Ureter (tissue), 1 donor: Measurements from ENCODE around the gene SOD1. TPM values are rescaled to one million over a fixed set of nuclear protein-coding genes. Genes with fewer than 3 reads are reported as not detected.
"Not testable (repeated sequence)": the region's sequence is repeated elsewhere in the genome, so short reads cannot be mapped to it uniquely, and the experiment has no call there.

Source experiments
- DNase-seq: peaks from one replicate; pipeline ENCODE4 v3.0.0-alpha.2; 2020; ENCODE audit warnings: low spot score
- total RNA-seq: library from RNA; stranded (reverse); gene quantifications from one replicate; pipeline ENCODE4 v1.2.4, GENCODE V29; 2023
- donor health status: DM: yes; HTN: yes; CAD: no.

The SOD1 gene
- total RNA-seq, 1 donor from 2014 or later: 192 TPM

DNA sequence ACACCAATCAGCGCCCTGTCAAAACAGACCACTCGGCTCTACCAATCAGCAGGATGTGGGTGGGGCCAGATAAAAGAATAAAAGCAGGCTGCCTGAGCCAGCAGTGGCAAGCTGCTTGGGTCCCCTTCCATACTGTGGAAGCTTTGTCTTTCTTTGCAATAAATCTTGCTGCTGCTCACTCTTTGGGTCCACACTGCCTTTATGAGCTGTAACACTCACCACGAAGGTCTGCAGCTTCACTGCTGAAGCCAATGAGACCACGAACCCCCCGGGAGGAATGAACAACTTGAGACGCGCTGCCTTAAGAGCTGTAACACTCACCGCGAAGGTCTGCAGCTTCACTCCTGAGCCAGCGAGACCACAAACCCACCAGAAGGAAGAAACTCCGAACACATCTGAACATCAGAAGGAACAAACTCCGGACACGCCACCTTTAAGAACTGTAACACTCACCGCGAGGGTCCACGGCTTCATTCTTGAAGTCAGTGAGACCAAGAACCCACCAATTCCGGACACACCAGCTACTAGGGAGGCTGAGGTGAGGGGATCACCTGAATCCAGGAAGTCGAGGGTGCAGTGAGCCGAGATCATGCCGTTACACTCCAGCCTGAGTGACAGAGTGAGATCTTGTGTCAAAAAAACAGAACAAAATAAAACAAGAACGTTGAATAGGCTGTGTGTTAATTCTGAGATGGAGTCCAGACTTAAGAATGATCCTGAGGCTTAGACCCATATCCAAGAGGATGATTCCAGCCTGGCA lies 4.5 kb upstream of the SOD1 start:
- DNase-seq: not testable (repeated sequence)

DNA sequence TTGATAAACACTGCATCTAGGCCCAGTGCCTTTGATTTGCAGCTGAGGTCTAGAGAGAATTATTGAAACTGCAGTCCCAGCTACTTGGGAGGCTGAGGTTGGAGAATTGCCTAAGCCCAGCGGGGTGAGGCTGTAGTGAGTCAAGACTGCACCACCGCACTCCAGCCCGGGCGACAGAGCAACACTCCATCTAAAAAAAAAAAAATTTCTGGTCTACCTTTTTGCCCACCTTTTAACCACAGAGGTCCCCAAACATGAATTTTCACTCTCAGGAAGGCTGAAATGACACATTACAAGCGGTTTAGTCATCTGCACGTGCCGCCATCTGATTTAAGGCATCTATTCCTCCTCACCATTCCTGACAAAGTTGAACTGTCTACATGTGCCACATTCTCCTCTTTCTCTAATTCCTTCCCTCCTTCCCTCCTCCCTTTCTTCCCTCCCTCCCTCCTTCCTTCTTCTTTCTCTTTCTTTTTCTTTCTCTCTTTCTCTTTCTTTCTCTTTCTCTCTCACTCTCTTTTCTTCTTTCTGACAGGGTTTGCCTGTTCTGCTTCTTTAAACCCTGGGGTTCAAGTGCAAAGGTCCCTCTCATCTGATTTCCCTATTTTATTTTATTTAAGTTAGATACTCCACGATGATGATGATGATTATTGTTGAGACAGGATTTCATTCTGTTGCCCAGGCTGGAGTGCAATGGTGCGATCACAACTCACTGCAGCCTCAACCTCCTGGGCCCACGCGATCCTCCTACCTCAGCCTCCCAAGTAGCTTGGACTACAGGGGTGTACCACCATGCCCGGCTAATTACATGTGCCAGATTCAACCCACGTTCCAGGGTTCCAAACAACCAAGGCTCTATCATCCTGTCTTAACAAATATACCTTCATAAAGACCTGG lies 3.0 kb upstream of the SOD1 start:
- no peak for DNase-seq

DNA sequence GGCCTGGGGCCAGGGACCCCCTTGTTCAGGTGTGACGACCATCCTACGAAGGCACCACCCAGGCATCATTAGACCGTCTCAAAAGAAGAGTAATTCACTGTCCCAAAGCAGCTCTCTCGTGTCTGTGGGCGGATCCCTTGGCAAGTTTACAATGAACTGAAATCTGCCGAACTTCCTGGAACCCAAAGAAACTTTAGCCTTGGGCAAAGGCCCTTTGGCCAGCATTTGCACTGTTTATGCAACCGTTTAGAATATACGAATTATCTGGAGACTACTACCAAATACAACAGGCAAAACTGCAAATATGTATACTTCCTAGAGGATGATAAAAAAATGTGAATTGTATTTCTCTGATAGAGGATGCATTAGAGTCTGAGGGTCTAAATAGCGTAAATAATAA lies 1.4 kb upstream of the SOD1 start:
- no peak for DNase-seq

DNA sequence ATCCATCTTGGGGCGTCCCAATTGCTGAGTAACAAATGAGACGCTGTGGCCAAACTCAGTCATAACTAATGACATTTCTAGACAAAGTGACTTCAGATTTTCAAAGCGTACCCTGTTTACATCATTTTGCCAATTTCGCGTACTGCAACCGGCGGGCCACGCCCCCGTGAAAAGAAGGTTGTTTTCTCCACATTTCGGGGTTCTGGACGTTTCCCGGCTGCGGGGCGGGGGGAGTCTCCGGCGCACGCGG lies 282 bp upstream of the SOD1 start:
- DNase-seq: no peak

DNA sequence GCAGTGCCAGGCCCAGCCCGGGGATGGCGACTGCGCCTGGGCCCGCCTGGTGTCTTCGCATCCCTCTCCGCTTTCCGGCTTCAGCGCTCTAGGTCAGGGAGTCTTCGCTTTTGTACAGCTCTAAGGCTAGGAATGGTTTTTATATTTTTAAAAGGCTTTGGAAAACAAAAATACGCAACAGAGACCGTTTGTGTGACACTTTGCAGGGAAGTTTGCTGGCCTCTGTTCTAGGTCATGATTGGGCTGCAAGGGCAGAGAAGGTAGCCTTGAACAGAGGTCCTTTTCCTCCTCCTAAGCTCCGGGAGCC lies 719 bp downstream of the SOD1 start:
- DNase-seq: no peak

DNA sequence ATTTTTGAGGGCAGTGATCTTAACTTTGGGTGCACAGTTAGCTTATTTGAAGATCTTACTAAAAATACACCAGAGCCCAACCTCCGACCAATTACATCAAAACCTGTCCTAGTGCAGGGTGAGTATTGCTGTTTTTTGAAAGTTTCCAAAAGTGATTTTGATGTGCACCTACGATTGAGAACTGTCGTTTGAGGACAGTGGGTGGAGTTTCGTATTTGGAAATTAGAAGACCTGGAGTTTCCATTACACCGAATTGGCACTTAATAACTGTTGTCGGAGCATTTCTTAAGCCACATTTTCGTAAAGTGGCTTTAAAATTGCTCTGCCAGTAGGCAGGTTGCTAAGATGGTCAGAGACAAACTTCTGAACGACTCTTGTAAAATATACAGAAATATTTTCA lies 1.1 kb downstream of the SOD1 start:
- no peak for DNase-seq

DNA sequence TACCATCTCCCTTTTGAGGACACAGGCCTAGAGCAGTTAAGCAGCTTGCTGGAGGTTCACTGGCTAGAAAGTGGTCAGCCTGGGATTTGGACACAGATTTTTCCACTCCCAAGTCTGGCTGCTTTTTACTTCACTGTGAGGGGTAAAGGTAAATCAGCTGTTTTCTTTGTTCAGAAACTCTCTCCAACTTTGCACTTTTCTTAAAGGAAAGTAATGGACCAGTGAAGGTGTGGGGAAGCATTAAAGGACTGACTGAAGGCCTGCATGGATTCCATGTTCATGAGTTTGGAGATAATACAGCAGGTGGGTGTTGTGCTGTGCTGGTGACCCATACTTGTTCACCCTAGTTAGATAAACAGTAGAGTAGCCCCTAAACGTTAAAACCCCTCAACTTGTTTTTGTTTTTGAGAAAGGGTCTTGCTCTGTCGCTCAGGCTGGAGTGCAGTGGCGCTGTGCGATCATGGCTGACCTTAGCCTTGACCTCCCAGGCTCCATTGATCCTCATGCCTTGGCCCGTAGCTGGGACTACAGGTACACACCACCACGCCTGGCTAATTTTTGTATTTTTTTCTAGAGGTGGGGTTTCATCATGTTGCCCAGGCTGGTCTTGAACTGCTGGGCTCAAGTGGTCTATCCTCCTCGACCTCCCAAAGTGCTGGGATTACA lies 4.2 kb downstream of the SOD1 start:
- no peak for DNase-seq

DNA sequence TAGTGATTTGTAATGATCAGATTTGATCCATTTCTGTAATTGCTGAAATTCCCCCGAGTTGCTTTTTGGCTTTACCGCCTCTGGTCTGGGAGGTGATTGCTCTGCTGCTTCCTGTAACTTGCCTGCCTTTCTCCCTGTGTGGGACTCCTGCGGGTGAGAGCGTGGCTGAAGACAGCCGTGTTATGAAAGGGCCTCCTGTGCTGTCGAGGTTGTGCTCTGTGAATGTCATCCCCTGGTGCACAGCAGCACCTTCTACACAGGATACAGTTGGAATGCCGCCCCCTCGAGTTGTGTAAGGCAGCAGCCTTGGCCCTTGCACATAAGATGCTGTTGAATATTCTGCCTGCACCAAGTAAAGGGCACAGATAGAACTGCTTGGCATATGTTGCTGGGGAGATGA lies 5.9 kb downstream of the SOD1 start:
- no peak for DNase-seq

DNA sequence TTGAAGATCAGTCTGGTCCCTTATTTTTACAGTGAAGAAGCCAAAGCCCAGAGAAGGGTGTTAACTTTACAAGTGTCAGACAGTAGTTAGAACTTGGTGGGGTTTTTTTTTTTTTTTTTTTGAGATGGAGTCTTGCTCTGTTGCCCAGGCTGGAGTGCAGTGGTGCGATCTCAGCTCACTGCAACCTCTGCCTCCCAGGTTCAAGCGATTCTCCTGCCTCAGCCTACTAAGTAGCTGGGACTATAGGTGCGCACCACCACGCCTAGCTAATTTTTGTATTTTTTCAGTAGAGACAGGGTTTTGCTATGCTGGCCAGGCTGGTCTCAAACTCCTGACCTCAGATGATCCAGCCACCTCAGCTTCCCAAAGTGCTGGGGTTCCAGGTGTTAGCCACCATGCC lies 6.4 kb downstream of the SOD1 start:
- DNase-seq: not testable (repeated sequence)

DNA sequence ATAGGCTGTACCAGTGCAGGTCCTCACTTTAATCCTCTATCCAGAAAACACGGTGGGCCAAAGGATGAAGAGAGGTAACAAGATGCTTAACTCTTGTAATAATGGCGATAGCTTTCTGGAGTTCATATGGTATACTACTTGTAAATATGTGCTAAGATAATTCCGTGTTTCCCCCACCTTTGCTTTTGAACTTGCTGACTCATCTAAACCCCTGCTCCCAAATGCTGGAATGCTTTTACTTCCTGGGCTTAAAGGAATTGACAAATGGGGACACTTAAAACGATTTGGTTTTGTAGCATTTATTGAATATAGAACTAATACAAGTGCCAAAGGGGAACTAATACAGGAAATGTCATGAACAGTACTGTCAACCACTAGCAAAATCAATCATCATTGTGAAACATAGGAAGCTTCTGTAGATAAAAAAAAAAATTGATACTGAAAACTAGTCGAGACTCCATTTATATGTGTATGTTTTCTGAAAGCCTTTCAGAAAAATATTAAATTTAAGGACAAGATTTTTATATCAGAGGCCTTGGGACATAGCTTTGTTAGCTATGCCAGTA lies 7.0 kb downstream of the SOD1 start:
- DNase-seq: no peak

DNA sequence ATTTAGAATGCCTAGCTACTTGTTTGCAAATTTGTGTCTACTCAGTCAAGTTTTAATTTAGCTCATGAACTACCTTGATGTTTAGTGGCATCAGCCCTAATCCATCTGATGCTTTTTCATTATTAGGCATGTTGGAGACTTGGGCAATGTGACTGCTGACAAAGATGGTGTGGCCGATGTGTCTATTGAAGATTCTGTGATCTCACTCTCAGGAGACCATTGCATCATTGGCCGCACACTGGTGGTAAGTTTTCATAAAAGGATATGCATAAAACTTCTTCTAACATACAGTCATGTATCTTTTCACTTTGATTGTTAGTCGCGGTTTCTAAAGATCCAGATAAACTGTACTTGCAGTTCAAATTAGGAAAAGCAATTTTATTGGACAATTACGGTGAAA lies 7.6 kb downstream of the SOD1 start:
- no peak for DNase-seq

DNA sequence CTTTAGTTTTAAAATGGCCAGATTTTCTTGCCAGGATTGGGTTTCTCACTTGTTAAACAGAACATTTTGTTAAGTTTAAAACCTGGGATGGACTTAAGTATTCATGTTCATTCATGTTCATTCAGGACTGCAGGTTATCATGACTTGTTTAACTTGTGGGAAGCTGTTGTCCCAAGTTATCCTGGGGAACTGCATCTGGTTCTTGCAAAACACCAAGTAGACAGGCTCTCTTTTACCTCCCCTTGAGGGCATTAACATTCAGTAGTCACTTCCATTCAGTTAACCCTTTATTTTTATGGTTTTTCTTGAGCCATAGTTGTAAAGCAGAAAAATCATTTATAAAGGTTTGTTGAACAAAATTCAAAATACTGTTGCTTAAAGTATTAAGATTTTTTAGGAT lies 8.1 kb downstream of the SOD1 start:
- DNase-seq: no peak

DNA sequence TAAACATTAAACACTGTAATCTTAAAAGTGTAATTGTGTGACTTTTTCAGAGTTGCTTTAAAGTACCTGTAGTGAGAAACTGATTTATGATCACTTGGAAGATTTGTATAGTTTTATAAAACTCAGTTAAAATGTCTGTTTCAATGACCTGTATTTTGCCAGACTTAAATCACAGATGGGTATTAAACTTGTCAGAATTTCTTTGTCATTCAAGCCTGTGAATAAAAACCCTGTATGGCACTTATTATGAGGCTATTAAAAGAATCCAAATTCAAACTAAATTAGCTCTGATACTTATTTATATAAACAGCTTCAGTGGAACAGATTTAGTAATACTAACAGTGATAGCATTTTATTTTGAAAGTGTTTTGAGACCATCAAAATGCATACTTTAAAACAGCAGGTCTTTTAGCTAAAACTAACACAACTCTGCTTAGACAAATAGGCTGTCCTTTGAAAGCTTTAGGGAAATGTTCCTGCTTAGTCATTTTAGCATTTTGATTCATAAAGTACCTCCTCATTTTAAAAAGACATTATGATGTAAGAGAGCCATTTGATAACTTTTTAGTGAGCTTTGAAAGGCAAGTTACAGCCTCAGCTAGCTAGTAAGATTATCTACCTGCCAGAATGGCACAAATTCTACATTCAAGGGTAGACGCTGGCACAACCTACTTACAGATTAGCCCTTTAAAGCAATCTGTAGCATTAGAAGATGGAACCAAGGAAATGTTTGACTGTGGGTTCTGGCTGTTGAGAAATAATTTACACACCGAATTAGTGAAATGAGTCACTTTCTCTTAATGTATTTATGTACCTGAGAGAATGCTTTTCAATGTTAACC lies 9.4 kb downstream of the SOD1 start:
- DNase-seq: no peak

DNA sequence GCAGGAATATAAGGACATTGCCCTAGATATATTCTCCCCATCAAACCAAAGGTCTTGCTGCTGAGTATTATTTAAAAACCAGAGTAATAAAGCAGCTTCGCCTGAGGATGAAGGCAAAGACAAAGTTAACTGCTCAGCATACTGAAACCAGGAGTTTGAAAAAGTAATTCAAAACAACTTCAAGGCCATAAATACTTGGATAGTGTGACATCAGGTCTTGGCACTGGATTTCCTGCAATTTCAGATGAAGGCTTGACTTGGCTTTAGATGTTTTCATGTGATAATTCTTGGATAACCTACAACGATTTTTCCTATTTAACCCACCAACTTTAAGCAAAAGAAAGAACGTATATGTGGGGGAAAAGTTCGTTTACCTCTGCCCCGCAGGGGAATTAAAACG lies 10.6 kb downstream of the SOD1 start:
- DNase-seq: no peak

DNA sequence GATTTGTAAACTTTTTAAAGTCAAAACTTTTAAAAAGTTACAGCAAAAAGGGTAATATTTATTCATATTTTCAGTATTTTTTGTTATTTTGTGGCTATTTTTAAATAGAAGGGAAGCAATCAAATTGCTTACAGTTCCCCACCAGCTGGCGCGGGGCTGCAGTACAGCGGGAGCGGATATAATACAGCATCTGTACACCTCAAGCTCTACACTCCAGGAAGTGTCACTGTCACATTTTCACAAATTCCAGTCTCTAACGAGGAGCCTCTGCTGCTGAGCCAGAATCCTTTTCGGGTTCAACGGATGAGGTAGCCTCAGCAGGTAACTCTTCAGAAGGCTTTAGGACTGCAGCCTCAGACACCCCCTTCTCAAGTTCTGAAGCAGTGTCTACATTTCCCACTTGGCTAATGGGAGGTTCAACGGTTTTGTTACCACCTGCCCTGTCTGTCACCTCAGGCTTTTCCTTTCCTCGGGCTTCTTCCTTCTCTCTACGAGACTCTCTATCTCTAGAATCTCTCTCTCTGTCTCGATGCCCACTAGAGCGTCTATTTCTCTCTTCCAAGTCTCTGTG lies 11.7 kb downstream of the SOD1 start:
- DNase-seq: no peak

DNA sequence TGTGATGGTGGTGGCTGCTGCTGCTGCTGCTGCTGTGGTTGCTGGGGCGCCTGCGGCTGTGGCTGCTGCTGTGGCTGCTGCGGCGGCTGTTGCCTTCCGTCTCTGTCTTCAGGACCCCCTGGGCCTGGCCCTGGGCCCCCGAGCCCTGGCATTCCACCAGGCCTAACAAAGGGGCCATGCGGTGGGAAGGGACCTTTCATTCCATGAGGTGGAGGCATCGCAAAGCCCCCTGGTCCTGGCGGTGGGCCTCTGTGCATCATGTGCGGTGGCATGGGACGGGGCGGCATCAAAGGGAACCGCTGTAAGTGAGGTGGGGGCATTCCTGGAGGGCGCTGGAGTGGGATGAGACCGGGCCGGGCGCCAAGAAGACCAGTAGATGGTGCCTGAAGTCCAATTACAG lies 12.4 kb downstream of the SOD1 start:
- no peak for DNase-seq

DNA sequence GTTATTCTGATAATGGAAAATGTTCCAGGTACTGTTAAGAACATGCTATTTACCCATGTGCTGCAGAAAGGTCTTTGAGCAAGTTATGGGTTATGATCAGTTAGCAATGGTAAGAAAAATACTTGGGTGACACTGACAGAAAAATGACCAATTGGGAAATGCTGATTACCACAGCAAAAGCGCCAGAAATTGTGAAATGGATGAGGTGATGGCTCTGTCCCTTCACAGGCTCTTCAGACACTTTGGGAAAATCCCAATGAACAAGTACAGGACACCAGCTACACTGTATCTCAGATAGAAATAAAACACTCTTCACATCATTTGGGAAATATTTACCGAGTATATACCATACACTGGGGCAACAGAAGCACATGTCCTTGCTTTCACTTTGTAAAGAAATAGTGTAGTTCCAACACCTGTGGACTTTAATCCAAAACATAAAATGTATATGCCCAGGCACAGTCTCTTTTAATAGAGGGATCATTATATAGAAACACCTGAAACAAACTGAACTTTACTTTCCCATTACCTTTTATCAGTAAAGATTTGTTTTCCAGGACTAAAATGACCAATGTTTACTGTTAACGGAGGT lies 13.9 kb downstream of the SOD1 start:
- no peak for DNase-seq

DNA sequence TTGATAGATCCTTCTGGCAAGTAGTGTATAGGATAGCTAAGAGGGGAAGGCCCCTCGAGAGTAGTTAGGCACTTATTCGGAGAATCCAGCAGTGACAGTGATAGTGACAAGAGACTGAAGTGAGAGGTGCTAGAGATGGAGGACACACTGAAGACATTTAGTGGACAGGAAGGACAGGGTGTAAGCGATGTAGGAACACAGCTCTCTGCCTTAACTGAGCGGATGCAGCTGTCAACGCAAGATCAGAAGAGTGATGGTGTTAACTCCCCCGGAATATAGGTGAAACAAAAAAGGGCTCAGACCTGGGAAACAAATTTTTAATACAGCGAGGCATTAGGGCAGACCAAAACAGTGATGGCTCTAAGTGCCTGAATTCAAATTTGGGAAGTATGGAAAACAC lies 15.8 kb downstream of the SOD1 start:
- DNase-seq: no peak

DNA sequence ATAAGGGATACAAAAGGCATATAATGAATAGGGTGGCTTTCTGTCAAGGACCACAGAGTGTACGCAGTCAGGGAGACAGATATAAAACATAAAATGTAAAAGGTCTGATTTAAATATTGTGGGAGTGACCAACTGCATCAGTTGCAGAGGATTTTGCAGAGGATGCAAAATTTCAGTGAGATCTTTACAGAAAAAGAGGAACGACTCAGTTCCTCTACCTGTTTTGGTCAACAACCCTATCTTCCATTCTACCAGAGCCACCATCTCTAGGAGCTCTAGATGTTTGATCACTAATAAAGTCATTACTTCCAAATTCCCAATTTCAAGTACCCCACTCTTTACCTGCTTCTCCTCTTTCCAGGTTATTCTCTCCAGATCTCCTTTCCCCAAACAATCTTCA lies 16.5 kb downstream of the SOD1 start:
- DNase-seq: no peak

DNA sequence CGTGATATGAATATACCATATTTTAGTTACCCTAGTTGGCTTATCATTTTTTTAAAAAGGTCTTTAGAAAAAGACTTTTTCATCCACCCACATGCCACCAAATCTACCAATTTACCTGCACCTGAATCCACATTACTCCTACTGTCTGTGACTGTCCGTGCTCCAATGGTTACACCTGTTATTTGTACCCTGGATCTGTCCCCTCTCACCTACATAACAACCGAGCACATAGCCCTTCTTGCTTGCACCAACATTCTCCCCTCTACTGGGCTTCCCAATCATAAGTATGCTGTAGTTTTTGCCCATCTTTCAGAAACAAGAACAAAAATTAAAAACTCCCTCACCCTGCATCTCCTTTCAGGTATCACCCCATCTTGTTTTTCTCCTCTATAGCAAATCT lies 17.6 kb downstream of the SOD1 start:
- DNase-seq: no peak

DNA sequence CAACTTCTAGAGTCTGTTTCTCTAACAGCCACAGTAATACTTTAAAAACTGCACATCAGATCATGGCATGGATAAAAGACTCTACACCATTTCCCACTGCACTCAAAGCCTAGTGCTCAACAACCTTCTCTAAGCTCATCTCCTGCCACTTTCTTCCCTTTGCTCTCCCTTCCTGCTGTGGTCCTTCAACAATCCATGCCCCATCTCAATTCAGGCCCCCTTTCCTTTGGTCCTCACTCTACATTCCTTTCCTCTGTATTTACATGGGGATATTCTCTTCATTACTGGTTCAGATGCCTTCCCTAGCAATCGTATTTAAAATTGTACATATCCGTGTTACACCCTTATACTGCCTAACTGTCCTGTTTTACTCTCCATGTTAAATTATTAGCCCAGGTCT lies 19.0 kb downstream of the SOD1 start:
- no peak for DNase-seq
